ENCODE results near the gene CCNK. TPM values are rescaled to one million over a fixed set of nuclear protein-coding genes. Genes with fewer than 3 reads are reported as not detected.

The CCNK gene
- total and polyA plus RNA-seq, 10 of the 15 experiments (the other 5 are each of a cell fraction or from before 2014, with no cell fraction given): 10.8 to 88.0 (median 22.5) TPM

GRCh38 chr14:99541677-99542470 lies 60.7 kb downstream of the CCNK start:
- no peaks in the 10 kb centered on the region for H4K20me1 ChIP-seq (ENCODE audit: control insufficient read depth, insufficient read depth)
- ATAC-seq (peak; percentile 45), FAIRE-seq (no peak), DNase-seq (ENCODE audit: low read depth, low spot score) (no peak)
- no peak overlapping the region for H3K4me2 ChIP-seq (ENCODE audit: control insufficient read depth, insufficient read depth)
- no peak overlapping the region for H2AFZ ChIP-seq (ENCODE audit: control insufficient read depth, low read depth, low read length)
- H3K27ac ChIP-seq (ENCODE audit: control insufficient read depth, insufficient read depth): no peak overlapping the region
- no TSS peak for BruUV-seq (replicated peaks)
- ChIA-PET CTCF (interaction anchor here (1.2 kb wide), 1 partner anchor 86 kb away, joined by 3 read pairs; no protein-coding TSS in a partner anchor), POLR2A (interaction anchor here (1.3 kb wide), 1 partner anchor 63 kb away, joined by 3 read pairs; no protein-coding TSS in a partner anchor), SMC1A (ENCODE audit: uncharacterized antibody, unreplicated experiment) (no interaction called here), RAD21 (ENCODE audit: unreplicated experiment) (interaction anchor here (1.0 kb wide), 1 partner anchor 86 kb away, joined by 3 read pairs; no protein-coding TSS in a partner anchor)
- no peaks in the 10 kb centered on the region for H3K9me3 ChIP-seq (replicated peaks; ENCODE audit: control insufficient read depth, insufficient read depth, low read length)
- intact Hi-C loops (cut with micrococcal nuclease; ENCODE audit: unreplicated experiment): no loop called here
- WGBS (ENCODE audit: insufficient coverage, insufficient replicate concordance, low lambda C conversion rate, missing lambda C conversion rate): 49% methylated on average over 18 of the region's 18 CpGs
- no peaks in the 10 kb centered on the region for H3K4me1 ChIP-seq (ENCODE audit: control insufficient read depth, insufficient read depth, low read length)
- H3K27me3 ChIP-seq (replicated peaks in 1 of 2; ENCODE audit: control insufficient read depth in 2 of 2, insufficient read depth in 2 of 2, low read length in 1 of 2): no peaks in the 10 kb centered on the region
- no peak for TF ChIP-seq GATAD2B (conservative IDR thresholded peaks at IDR 0.05; ENCODE audit: low read depth)
- peak; percentile 51; the same call in 1 of the 2 replicates for TF ChIP-seq SPI1 (IDR thresholded peaks at IDR 0.05; ENCODE audit: borderline replicate concordance, insufficient read depth, low read depth, low read length)
- TF ChIP-seq BCL3 (IDR thresholded peaks at IDR 0.05; ENCODE audit: borderline replicate concordance, insufficient read depth, low read depth, low read length, poor library complexity, severe bottlenecking): peak; percentile 79
- TF ChIP-seq SIX5 (IDR thresholded peaks at IDR 0.05; ENCODE audit: low read depth, low read length, severe bottlenecking): no peak
- H3K4me3 ChIP-seq: no peak overlapping the region
- in situ Hi-C loops (cut with MboI): no loop called here
- H3K36me3 ChIP-seq (ENCODE audit: control insufficient read depth in 2 of 2, insufficient read depth in 2 of 2, low read length in 1 of 2): no peaks in the 10 kb centered on the region
- H3K9ac ChIP-seq (ENCODE audit: control insufficient read depth, insufficient read depth, low read length): no peak overlapping the region
- no peaks in the 10 kb centered on the region for H3K79me2 ChIP-seq (ENCODE audit: control insufficient read depth, insufficient read depth, low read length)

Measured in GM12878 (cell line).